ENCODE results near the gene DOK1.
"Not testable (repeated sequence)": the region's sequence is repeated elsewhere in the genome, so short reads cannot be mapped to it uniquely, and the experiment has no call there.

The DOK1 gene

DNA sequence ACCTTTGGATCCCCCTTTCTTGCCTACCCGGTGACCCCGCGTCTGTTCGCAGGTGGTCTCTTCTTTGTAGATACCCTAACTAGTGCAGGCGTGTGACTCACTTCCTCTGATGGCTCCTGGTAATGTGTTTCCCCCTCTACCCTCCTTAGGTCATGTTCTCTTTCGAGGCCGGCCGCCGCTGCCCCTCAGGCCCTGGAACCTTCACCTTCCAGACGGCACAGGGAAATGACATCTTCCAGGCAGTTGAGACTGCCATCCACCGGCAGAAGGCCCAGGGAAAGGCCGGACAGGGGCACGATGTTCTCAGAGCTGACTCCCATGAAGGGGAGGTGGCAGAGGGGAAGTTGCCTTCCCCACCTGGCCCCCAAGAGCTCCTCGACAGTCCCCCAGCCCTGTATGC is 1.6 kb downstream of the DOK1 start:
- H3K4me1 ChIP-seq: peaks cover 40% of the 10 kb centered on the region
- peak overlapping the region; percentile 97; the same call in 1 of the 2 replicates for H3K4me2 ChIP-seq
- H3K36me3 ChIP-seq: peaks cover 20% of the 10 kb centered on the region
- peaks cover 9% of the 10 kb centered on the region for H3K27me3 ChIP-seq
- no peak overlapping the region for H3K9ac ChIP-seq
- H3K27ac ChIP-seq: no peak overlapping the region
- peaks cover 31% of the 10 kb centered on the region for H4K20me1 ChIP-seq
- H3K4me3 ChIP-seq: no peak overlapping the region
- H3K9me3 ChIP-seq: no peaks in the 10 kb centered on the region
- no peak for TF ChIP-seq Cebpa-rat (IDR thresholded peaks at IDR 0.05)

DNA sequence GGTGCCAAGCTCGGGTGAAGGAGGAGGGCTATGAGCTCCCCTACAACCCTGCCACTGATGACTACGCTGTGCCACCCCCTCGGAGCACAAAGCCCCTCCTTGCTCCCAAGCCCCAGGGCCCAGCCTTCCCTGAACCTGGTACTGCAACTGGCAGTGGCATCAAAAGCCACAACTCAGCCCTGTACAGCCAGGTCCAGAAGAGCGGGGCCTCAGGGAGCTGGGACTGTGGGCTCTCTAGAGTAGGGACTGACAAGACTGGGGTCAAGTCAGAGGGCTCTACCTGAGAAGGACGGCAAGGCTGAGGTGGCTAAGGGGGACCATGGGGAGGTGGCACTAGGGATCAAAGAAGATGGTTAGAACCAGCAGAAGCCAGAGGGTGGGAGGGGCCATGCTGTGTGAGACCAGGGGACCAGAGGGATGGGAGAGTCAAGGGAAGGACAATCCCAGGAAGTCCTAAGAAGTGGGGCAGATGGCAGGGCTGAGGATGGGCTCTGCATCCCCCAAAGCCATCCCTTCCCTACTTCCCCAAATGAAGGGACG is 2.4 kb downstream of the DOK1 start:
- Histone ChIP-seq H3K36me3 (peaks cover 20% of the 10 kb centered on the region), H3K27me3 (0 out of 2 replicates have a peak, but pooled peaks cover 3% of the 10 kb centered on the region), H3K4me2 (no peak overlapping the region), H4K20me1 (peaks cover 31% of the 10 kb centered on the region), H3K4me1 (peaks cover 35% of the 10 kb centered on the region), H3K27ac (no peak overlapping the region), H3K9me3 (no peaks in the 10 kb centered on the region), H3K4me3 (no peak overlapping the region), H3K9ac (no peak overlapping the region)
- TF ChIP-seq Cebpa-rat (IDR thresholded peaks at IDR 0.05): no peak

- no peak for TF ChIP-seq Cebpa-rat (IDR thresholded peaks at IDR 0.05)
- peaks cover 31% of the 10 kb centered on the region for H4K20me1 ChIP-seq
- H3K4me2 ChIP-seq: no peak overlapping the region
- H3K36me3 ChIP-seq: peaks cover 20% of the 10 kb centered on the region
- 0 out of 2 replicates have a peak, but pooled peaks cover 3% of the 10 kb centered on the region for H3K27me3 ChIP-seq
- no peak overlapping the region for H3K4me3 ChIP-seq
- H3K9me3 ChIP-seq: no peaks in the 10 kb centered on the region
- no peak overlapping the region for H3K9ac ChIP-seq
- H3K27ac ChIP-seq: no peak overlapping the region
- peaks cover 23% of the 10 kb centered on the region for H3K4me1 ChIP-seq
These were observed 4.0 kb downstream of the DOK1 start for GRCh38 chr2:74558284-74559230.

DNA sequence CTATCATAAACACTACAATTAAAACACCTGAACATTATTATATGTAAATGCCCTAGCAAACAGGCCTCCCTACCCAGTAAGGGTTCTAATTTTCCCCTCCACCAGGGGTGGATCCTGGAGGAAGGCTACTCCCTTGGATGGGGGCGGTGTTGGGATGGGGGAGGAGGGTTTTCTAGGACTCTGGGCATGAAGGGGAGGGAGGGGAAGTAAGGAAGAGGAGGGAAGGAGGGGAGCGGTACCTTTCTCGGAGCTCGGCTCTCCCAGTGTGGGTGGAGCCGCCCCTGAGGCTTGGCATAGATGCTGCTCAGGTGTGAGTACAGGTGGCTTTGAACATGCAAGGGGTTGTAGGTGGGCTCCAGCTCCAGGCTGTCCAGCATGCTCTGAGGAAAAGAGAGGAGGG is 5.4 kb downstream of the DOK1 start:
- Histone ChIP-seq H4K20me1 (peaks cover 31% of the 10 kb centered on the region), H3K9me3 (no peaks in the 10 kb centered on the region), H3K27ac (no peak overlapping the region), H3K36me3 (peaks cover 20% of the 10 kb centered on the region), H3K4me3 (no peak overlapping the region), H3K9ac (no peak overlapping the region), H3K4me2 (0 out of 2 replicates have a peak overlapping the region, but pooled peaks have one; percentile 24), H3K27me3 (0 out of 2 replicates have a peak, but pooled peaks cover 3% of the 10 kb centered on the region), H3K4me1 (peaks cover 20% of the 10 kb centered on the region)
- TF ChIP-seq Cebpa-rat (IDR thresholded peaks at IDR 0.05): no peak

- H3K9ac ChIP-seq: no peak overlapping the region
- no peak overlapping the region for H3K4me3 ChIP-seq
- no peak for TF ChIP-seq Cebpa-rat (IDR thresholded peaks at IDR 0.05)
- H3K27me3 ChIP-seq: 0 out of 2 replicates have a peak, but pooled peaks cover 3% of the 10 kb centered on the region
- peak overlapping the region; percentile 24; the same call in 1 of the 2 replicates for H3K4me2 ChIP-seq
- peaks cover 26% of the 10 kb centered on the region for H4K20me1 ChIP-seq
- H3K4me1 ChIP-seq: peaks cover 15% of the 10 kb centered on the region
- H3K36me3 ChIP-seq: peaks cover 20% of the 10 kb centered on the region
- no peaks in the 10 kb centered on the region for H3K9me3 ChIP-seq
- no peak overlapping the region for H3K27ac ChIP-seq
These were observed 6.1 kb downstream of the DOK1 start for GRCh38 chr2:74560591-74560990.

DNA sequence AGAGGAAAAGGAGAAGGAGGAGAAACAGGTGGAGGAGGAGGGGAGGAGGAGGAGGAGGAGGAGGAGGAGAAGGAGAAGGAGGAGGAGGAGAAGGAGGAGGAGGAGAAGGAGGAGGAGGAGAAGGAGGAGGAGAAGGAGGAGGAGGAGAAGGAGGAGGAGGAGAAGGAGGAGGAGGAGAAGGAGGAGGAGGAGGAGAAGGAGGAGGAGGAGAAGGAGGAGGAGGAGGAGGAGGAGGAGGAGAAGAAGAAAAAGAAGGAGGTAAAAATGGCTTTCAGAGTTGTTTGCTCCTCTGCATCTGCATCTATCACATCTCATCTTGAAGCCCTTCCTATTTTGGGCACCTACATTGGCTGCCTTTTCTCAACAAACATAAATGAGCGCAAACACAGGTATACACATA is 6.5 kb downstream of the DOK1 start:
- H3K9me3 ChIP-seq, H3K27ac ChIP-seq, H3K4me2 ChIP-seq, H3K4me3 ChIP-seq, H3K27me3 ChIP-seq, H3K9ac ChIP-seq: not testable (repeated sequence)
- Histone ChIP-seq H4K20me1 (peaks cover 21% of the 10 kb centered on the region), H3K4me1 (peaks cover 12% of the 10 kb centered on the region), H3K36me3 (peaks cover 19% of the 10 kb centered on the region)

- Histone ChIP-seq H3K9ac (no peak overlapping the region), H3K36me3 (0 out of 2 replicates have a peak, but pooled peaks cover 7% of the 10 kb centered on the region), H3K27me3 (0 out of 2 replicates have a peak, but pooled peaks cover 3% of the 10 kb centered on the region), H3K4me1 (peaks cover 12% of the 10 kb centered on the region), H3K9me3 (no peaks in the 10 kb centered on the region), H4K20me1 (peaks cover 9% of the 10 kb centered on the region), H3K4me3 (no peak overlapping the region), H3K4me2 (no peak overlapping the region), H3K27ac (no peak overlapping the region)
- TF ChIP-seq Cebpa-rat (IDR thresholded peaks at IDR 0.05): no peak
These were observed 7.7 kb downstream of the DOK1 start for GRCh38 chr2:74562126-74562775.

DNA sequence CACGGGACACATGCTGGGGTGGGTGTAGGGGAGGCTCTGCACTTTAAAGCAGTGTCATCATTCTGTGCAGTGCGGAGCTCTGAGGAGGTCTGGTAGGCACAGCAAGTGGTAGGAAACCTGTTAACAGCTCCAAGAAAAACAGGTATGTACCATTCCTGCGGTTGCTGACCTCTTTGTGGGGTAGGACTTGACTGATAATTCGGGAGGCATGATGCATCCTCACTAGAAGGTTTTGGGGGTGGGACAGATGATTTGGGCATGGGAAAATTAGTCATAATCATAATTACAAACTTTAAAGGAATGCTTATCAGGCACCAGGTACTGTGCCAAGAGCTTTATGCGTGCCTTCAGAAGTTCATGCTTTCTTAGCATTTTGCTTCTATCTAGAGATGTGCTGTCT is 9.7 kb downstream of the DOK1 start:
- no peak overlapping the region for H3K9ac ChIP-seq
- no peak overlapping the region for H3K4me2 ChIP-seq
- no peak overlapping the region for H3K4me3 ChIP-seq
- no peaks in the 10 kb centered on the region for H4K20me1 ChIP-seq
- no peak for TF ChIP-seq Cebpa-rat (IDR thresholded peaks at IDR 0.05)
- no peaks in the 10 kb centered on the region for H3K9me3 ChIP-seq
- no peaks in the 10 kb centered on the region for H3K36me3 ChIP-seq
- 0 out of 2 replicates have a peak, but pooled peaks cover 3% of the 10 kb centered on the region for H3K27me3 ChIP-seq
- no peak overlapping the region for H3K27ac ChIP-seq
- H3K4me1 ChIP-seq: peaks cover 12% of the 10 kb centered on the region

- TF ChIP-seq Cebpa-rat (IDR thresholded peaks at IDR 0.05): no peak
- Histone ChIP-seq H3K4me3 (no peak overlapping the region), H3K27me3 (no peaks in the 10 kb centered on the region), H3K9me3 (no peaks in the 10 kb centered on the region), H4K20me1 (no peaks in the 10 kb centered on the region), H3K4me2 (no peak overlapping the region), H3K9ac (no peak overlapping the region), H3K27ac (no peak overlapping the region), H3K4me1 (peaks cover 9% of the 10 kb centered on the region), H3K36me3 (no peaks in the 10 kb centered on the region)
These were observed 11.7 kb downstream of the DOK1 start for GRCh38 chr2:74566076-74566753.
